Lung (tissue), 12 donors: ENCODE measurements around the gene HS6ST3. TPM values are rescaled to one million over a fixed set of nuclear protein-coding genes. Genes with fewer than 3 reads are reported as not detected.
"Not testable (repeated sequence)": the region's sequence is repeated elsewhere in the genome, so short reads cannot be mapped to it uniquely, and the experiment has no call there.

Source experiments
- ATAC-seq: fragments of 200-7000 bp; cut with Tn5 transposase; one replicate; pipeline ENCODE4 v1.9.1; 2020; ENCODE audit warnings: moderate number of reproducible peaks; ENCODE audit not compliant: insufficient read depth, low FRiP score
- DNase-seq, 3 donors: peaks; one replicate each; pipeline ENCODE4 v3.0.0-alpha.2; 2013 to 2017
- H3K27ac ChIP-seq, 2 donors: one replicate each; pipeline ENCODE4 v1.5.1; 2013; ENCODE audit warnings: mild to moderate bottlenecking in 2 of 2, moderate library complexity in 2 of 2, control low read depth in 1 of 2, inconsistent platforms in 1 of 2, low read depth in 1 of 2, low read length in 1 of 2
- H3K27me3 ChIP-seq, 3 donors: one replicate each; pipeline ENCODE4 v1.5.1; 2013; ENCODE audit warnings: low read length in 2 of 3; ENCODE audit not compliant: control insufficient read depth in 3 of 3, insufficient read depth in 3 of 3
- H3K36me3 ChIP-seq, 4 donors: one replicate each; pipeline ENCODE4 v1.5.1; 2013; ENCODE audit warnings: low read length in 4 of 4, mild to moderate bottlenecking in 1 of 4, moderate library complexity in 1 of 4; ENCODE audit not compliant: control insufficient read depth in 4 of 4, insufficient read depth in 4 of 4
- H3K4me1 ChIP-seq, 5 donors: one replicate each; pipeline ENCODE4 v1.5.1; 2013; ENCODE audit warnings: low read length in 5 of 5, mild to moderate bottlenecking in 2 of 5, moderate library complexity in 1 of 5; ENCODE audit not compliant: control insufficient read depth in 5 of 5, insufficient read depth in 5 of 5
- H3K4me3 ChIP-seq: one replicate; pipeline ENCODE4 v1.5.1; 2013; ENCODE audit warnings: mild to moderate bottlenecking, control low read depth, moderate library complexity
- H3K9ac ChIP-seq, 2 donors: one replicate each; pipeline ENCODE4 v1.5.1; 2013; ENCODE audit warnings: low read length in 2 of 2, control low read depth in 1 of 2; ENCODE audit not compliant: insufficient read depth in 1 of 2
- H3K9me3 ChIP-seq, 4 donors: one replicate each; pipeline ENCODE4 v1.5.1; 2013; ENCODE audit warnings: low read length in 3 of 4, mild to moderate bottlenecking in 1 of 4, moderate library complexity in 1 of 4; ENCODE audit not compliant: control insufficient read depth in 4 of 4, insufficient read depth in 3 of 4
- whole genome bisulfite sequencing, 2 donors: extraction: QIAGEN DNeasy Blood & Tissue Kit; methylation state at CpG; one replicate each; pipeline ENCODE4 v1.1.7; 2013; 5-methylcytosine and 5-hydroxymethylcytosine counted together
- polyA plus RNA-seq, 2 donors: library from polyadenylated mRNA; stranded (reverse); fragments of 200-250 nt; gene quantifications; one replicate each; pipeline ENCODE4 v1.2.1, GENCODE V29; 2013
- total RNA-seq, 2 donors: library from RNA; depleted of rRNA in 1 of 2; stranded (reverse); fragments of >200 nt in 1 of 2; gene quantifications; one replicate each; pipeline ENCODE4 v1.2.1, GENCODE V29; 2014 to 2021
- TF ChIP-seq, protein P1 (sequence below): IDR thresholded peaks from 2 replicates; pipeline ENCODE4 v1.5.1; 2012; ENCODE audit warnings: mild to moderate bottlenecking; ENCODE audit errors: control extremely low read depth, extremely low read depth
- donor health status: control.
- donor health status: control.
- donor health status: Bipolar disorder and iron deficiency.
- donor health status: healthy.
- donor health status: DM: yes; HTN: yes; CAD: no.

HS6ST3 gene
- total and polyA plus RNA-seq, 4 donors: 0.01 to 0.17 (median 0.04) TPM

- no peaks in the 10 kb centered on the region for H3K27me3 ChIP-seq
- TF ChIP-seq, protein P1, sequence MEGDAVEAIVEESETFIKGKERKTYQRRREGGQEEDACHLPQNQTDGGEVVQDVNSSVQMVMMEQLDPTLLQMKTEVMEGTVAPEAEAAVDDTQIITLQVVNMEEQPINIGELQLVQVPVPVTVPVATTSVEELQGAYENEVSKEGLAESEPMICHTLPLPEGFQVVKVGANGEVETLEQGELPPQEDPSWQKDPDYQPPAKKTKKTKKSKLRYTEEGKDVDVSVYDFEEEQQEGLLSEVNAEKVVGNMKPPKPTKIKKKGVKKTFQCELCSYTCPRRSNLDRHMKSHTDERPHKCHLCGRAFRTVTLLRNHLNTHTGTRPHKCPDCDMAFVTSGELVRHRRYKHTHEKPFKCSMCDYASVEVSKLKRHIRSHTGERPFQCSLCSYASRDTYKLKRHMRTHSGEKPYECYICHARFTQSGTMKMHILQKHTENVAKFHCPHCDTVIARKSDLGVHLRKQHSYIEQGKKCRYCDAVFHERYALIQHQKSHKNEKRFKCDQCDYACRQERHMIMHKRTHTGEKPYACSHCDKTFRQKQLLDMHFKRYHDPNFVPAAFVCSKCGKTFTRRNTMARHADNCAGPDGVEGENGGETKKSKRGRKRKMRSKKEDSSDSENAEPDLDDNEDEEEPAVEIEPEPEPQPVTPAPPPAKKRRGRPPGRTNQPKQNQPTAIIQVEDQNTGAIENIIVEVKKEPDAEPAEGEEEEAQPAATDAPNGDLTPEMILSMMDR: no peak
- 74 to 76% methylated on average over 2 of the region's 2 CpGs for WGBS, 2 donors
- no peak for ATAC-seq
- no peak for DNase-seq
- H3K9ac ChIP-seq: no peak overlapping the region
- no peaks in the 10 kb centered on the region for H3K4me1 ChIP-seq
- H3K9me3 ChIP-seq: peaks cover 0 to 4% (median 0%) of the 10 kb centered on the region in 4 donors
- no peak overlapping the region for H3K4me3 ChIP-seq
- H3K27ac ChIP-seq: no peak overlapping the region
- H3K36me3 ChIP-seq: no peaks in the 10 kb centered on the region
These were observed 23.0 kb downstream of the HS6ST3 start for GRCh38 chr13:96112936-96113335.

GRCh38 chr13:96115368-96115767 lies 25.5 kb downstream of the HS6ST3 start:
- DNase-seq, H3K4me1 ChIP-seq, H3K4me3 ChIP-seq, H3K9me3 ChIP-seq, H3K27ac ChIP-seq, ATAC-seq, H3K36me3 ChIP-seq, H3K9ac ChIP-seq, H3K27me3 ChIP-seq: not testable (repeated sequence)
- WGBS, 2 donors: 87 to 95% methylated on average over 2 of the region's 2 CpGs

- TF ChIP-seq, protein P1: no peak
- DNase-seq (no peak), ATAC-seq (no peak)
- no peaks in the 10 kb centered on the region for H3K4me1 ChIP-seq
- WGBS, 2 donors: 78 to 79% methylated on average over 1 of the region's 1 CpG
- no peaks in the 10 kb centered on the region for H3K9me3 ChIP-seq
- H3K4me3 ChIP-seq: no peak overlapping the region
- no peaks in the 10 kb centered on the region for H3K27me3 ChIP-seq
- H3K36me3 ChIP-seq: no peaks in the 10 kb centered on the region
- no peak overlapping the region for H3K27ac ChIP-seq
- H3K9ac ChIP-seq: no peak overlapping the region
These were observed 30.0 kb downstream of the HS6ST3 start for GRCh38 chr13:96119921-96120320.

DNA sequence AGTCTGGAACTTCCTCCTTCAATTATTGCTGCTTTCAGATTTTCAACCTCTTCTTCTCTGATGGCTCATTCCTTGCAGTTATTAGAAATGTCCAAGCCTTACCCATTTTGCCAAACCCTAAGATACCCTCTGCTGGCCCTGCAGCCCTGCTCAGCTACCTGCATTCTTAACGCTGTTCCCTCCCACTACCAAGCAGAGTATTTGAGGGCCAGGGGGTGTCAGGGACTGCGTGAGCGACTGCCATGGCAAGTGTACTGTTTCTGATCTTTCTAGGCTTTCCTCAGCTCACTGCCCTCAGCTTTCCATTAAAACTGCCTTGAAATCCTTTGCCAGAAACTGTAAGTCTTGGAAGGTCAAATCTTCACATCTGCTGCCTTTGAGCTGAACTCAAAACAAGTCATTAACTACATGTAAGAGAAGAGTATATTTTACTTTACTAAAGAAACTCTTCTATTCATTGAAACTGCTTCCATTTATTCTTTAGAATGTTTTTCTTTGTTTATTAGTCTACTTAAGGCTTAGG lies 41.0 kb downstream of the HS6ST3 start:
- Histone ChIP-seq H3K4me1 (no peaks in the 10 kb centered on the region), H3K4me3 (no peak overlapping the region), H3K9me3 (peaks cover 0 to 3% (median 0%) of the 10 kb centered on the region in 4 donors), H3K27ac (no peak overlapping the region), H3K27me3 (no peaks in the 10 kb centered on the region), H3K9ac (no peak overlapping the region), H3K36me3 (no peaks in the 10 kb centered on the region)
- DNase-seq (peak in 2 of 3 donors; percentile 34 to 61), ATAC-seq (no peak)
- TF ChIP-seq, protein P1: no peak
- WGBS, 2 donors: 47 to 75% methylated on average over 3 of the region's 3 CpGs
